H9 (cell line): ENCODE results near the gene AKR1C2. TPM values are rescaled to one million over a fixed set of nuclear protein-coding genes. Genes with fewer than 3 reads are reported as not detected.
"Not testable (repeated sequence)": the region's sequence is repeated elsewhere in the genome, so short reads cannot be mapped to it uniquely, and the experiment has no call there.

Experiments
- DNase-seq: peaks from one replicate; pipeline ENCODE4 v3.0.0-alpha.2; 2017
- H2AFZ ChIP-seq: one replicate; pipeline ENCODE4 v1.6.1; 2013; ENCODE audit warnings: mild to moderate bottlenecking, low read length, control low read depth, moderate library complexity
- H2AK5ac ChIP-seq: 2 replicates; pipeline ENCODE4 v1.6.1; 2013; ENCODE audit warnings: low read length, control low read depth, mixed read lengths; ENCODE audit not compliant: insufficient read length
- H2BK120ac ChIP-seq: one replicate; pipeline ENCODE4 v1.6.1; 2013; ENCODE audit warnings: low read depth, mild to moderate bottlenecking, low read length, control low read depth, inconsistent platforms; ENCODE audit not compliant: poor library complexity, severe bottlenecking
- H2BK12ac ChIP-seq: 2 replicates; pipeline ENCODE4 v1.6.1; 2013; ENCODE audit warnings: low read length, control low read depth, mixed read lengths, low read depth; ENCODE audit not compliant: insufficient read length
- H2BK15ac ChIP-seq: 2 replicates; pipeline ENCODE4 v1.6.1; 2013; ENCODE audit warnings: low read depth, low read length, control low read depth
- H2BK20ac ChIP-seq: one replicate; pipeline ENCODE4 v1.6.1; 2013; ENCODE audit warnings: low read depth, mild to moderate bottlenecking, low read length, control low read depth, inconsistent platforms; ENCODE audit not compliant: poor library complexity, severe bottlenecking
- H2BK5ac ChIP-seq: 2 replicates; pipeline ENCODE4 v1.6.1; 2013; ENCODE audit warnings: low read length, control low read depth, mixed read lengths; ENCODE audit not compliant: insufficient read length
- H3K14ac ChIP-seq: 2 replicates; pipeline ENCODE4 v1.6.1; 2013; ENCODE audit warnings: low read length, control low read depth; ENCODE audit not compliant: insufficient read depth
- H3K18ac ChIP-seq: 2 replicates; pipeline ENCODE4 v1.6.1; 2013; ENCODE audit warnings: low read depth, mild to moderate bottlenecking, mixed read lengths, low read length, control low read depth; ENCODE audit not compliant: insufficient read length
- H3K23ac ChIP-seq: 2 replicates; pipeline ENCODE4 v1.6.1; 2013; ENCODE audit warnings: low read length, control low read depth, mixed read lengths, low read depth; ENCODE audit not compliant: insufficient read length
- H3K23me2 ChIP-seq: 2 replicates; pipeline ENCODE4 v1.6.1; 2013; ENCODE audit warnings: low read depth, mild to moderate bottlenecking, mixed read lengths, low read length, control low read depth; ENCODE audit not compliant: insufficient read length, poor library complexity, severe bottlenecking
- H3K27ac ChIP-seq: 2 replicates; pipeline ENCODE4 v1.5.1; 2013; ENCODE audit warnings: low read length, control low read depth, mixed read lengths, low read depth; ENCODE audit not compliant: insufficient read length
- H3K27me3 ChIP-seq: 2 replicates; pipeline ENCODE4 v1.6.1; 2013; ENCODE audit warnings: low read length, control low read depth, inconsistent platforms; ENCODE audit not compliant: insufficient read depth
- H3K4ac ChIP-seq: 2 replicates; pipeline ENCODE4 v1.6.1; 2013; ENCODE audit warnings: low read depth, mild to moderate bottlenecking, control low read depth, inconsistent platforms, low read length, moderate library complexity
- H3K4me1 ChIP-seq: 2 replicates; pipeline ENCODE4 v1.6.1; 2013; ENCODE audit warnings: low read length, control low read depth, inconsistent platforms; ENCODE audit not compliant: insufficient read depth
- H3K4me2 ChIP-seq: 2 replicates; pipeline ENCODE4 v1.6.1; 2013; ENCODE audit warnings: low read length, control low read depth, mixed read lengths; ENCODE audit not compliant: insufficient read length, insufficient read depth
- H3K56ac ChIP-seq: 2 replicates; pipeline ENCODE4 v1.6.1; 2013; ENCODE audit warnings: low read depth, mild to moderate bottlenecking, mixed read lengths, low read length, control low read depth; ENCODE audit not compliant: insufficient read length
- H3K79me1 ChIP-seq: 2 replicates; pipeline ENCODE4 v1.6.1; 2013; ENCODE audit warnings: low read depth, mild to moderate bottlenecking, moderate library complexity, low read length, control low read depth, inconsistent platforms; ENCODE audit not compliant: insufficient read depth, poor library complexity, severe bottlenecking
- H3K79me2 ChIP-seq: 2 replicates; pipeline ENCODE4 v1.6.1; 2013; ENCODE audit warnings: low read length, control low read depth, inconsistent platforms; ENCODE audit not compliant: insufficient read depth
- H3K9ac ChIP-seq: 2 replicates; pipeline ENCODE4 v1.6.1; 2013; ENCODE audit warnings: low read length, control low read depth, mixed read lengths; ENCODE audit not compliant: insufficient read length; ENCODE audit errors: extremely low read depth
- H3K9me3 ChIP-seq: one replicate; pipeline ENCODE4 v1.6.1; 2013; ENCODE audit warnings: low read depth, low read length, inconsistent platforms; ENCODE audit not compliant: control insufficient read depth
- H3T11ph ChIP-seq: one replicate; pipeline ENCODE4 v1.6.1; 2013; ENCODE audit warnings: mild to moderate bottlenecking, low read length, control low read depth, inconsistent platforms
- H4K20me1 ChIP-seq: one replicate; pipeline ENCODE4 v1.6.1; 2013; ENCODE audit not compliant: control insufficient read depth, insufficient read length, insufficient read depth
- H4K5ac ChIP-seq: 2 replicates; pipeline ENCODE4 v1.6.1; 2013; ENCODE audit warnings: low read depth, mild to moderate bottlenecking, mixed read lengths, low read length, control low read depth; ENCODE audit not compliant: insufficient read length
- H4K8ac ChIP-seq: replicated peaks from 2 replicates; pipeline ENCODE4 v1.6.1; 2013; ENCODE audit warnings: low read length, control low read depth, mixed read lengths, low read depth; ENCODE audit not compliant: insufficient read length
- H4K91ac ChIP-seq: 2 replicates; pipeline ENCODE4 v1.6.1; 2013; ENCODE audit warnings: low read depth, mild to moderate bottlenecking, moderate library complexity, mixed read lengths, low read length, control low read depth; ENCODE audit not compliant: insufficient read length
- H3K27ac Mint-ChIP-seq, 3 experiments: 2 replicates in 2 of 3; 3 replicates in 1 of 3; pipeline ENCODE4 v1.8.0; 2020 to 2021; ENCODE audit warnings: mixed read lengths in 3 of 3, mild to moderate bottlenecking in 1 of 3, moderate library complexity in 1 of 3
- H3K27me3 Mint-ChIP-seq: 2 replicates; pipeline ENCODE4 v1.8.0; 2021; ENCODE audit warnings: low read depth, mild to moderate bottlenecking, moderate library complexity, mixed read lengths
- H3K36me3 Mint-ChIP-seq, 3 experiments: 2 replicates in 2 of 3; 3 replicates in 1 of 3; pipeline ENCODE4 v1.8.0; 2020 to 2021; ENCODE audit warnings: low read depth in 3 of 3, mixed read lengths in 3 of 3; ENCODE audit not compliant: insufficient read depth in 1 of 3
- H3K4me1 Mint-ChIP-seq, 2 experiments: 2 replicates each; pipeline ENCODE4 v1.8.0; 2020; ENCODE audit warnings: mixed read lengths in 2 of 2
- H3K4me3 Mint-ChIP-seq, 2 experiments: 2 replicates in 1 of 2; 3 replicates in 1 of 2; pipeline ENCODE4 v1.8.0; 2020 to 2021; ENCODE audit warnings: mild to moderate bottlenecking in 2 of 2, mixed read lengths in 2 of 2, moderate library complexity in 1 of 2
- H3K9me3 Mint-ChIP-seq, 2 experiments: 2 replicates in 1 of 2; 3 replicates in 1 of 2; pipeline ENCODE4 v1.8.0; 2020; ENCODE audit warnings: mild to moderate bottlenecking in 2 of 2, mixed read lengths in 2 of 2, moderate library complexity in 1 of 2
- WGBS: extraction: QIAGEN DNeasy Blood & Tissue Kit; methylation state at CpG from one replicate; pipeline ENCODE4 v1.1.7; 2013; ENCODE audit warnings: missing lambda C conversion rate, low lambda C conversion rate, mixed read lengths; ENCODE audit not compliant: insufficient read length; ENCODE audit errors: extremely low coverage; 5-methylcytosine and 5-hydroxymethylcytosine counted together
- total RNA-seq: library from RNA; stranded (reverse); gene quantifications from 2 replicates; pipeline ENCODE4 v1.2.1, GENCODE V29; 2021

The AKR1C2 gene
- total RNA-seq, 1 experiment from 2014 or later = 0.74 TPM

DNA sequence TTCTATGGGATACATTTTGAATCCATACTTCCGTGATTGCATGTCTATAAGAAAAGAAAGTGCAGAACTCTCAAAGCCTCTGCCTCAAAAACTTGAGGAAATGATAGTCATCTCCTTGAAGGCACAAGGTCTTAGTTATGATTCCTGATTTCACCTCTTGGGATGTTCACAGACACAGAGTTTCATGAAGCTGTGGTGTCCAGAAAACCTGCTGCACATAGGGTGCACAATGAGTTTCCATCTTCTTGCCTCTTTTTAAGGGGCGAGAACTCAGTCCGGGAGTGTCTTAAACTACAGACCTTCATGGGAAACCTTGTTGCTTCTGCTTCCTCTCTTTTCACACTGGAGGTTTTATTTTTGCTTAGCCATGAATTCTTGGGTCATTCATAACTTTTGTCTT lies 36.5 kb downstream of the AKR1C2 start:
- H3K27ac Mint-ChIP-seq, DNase-seq, H4K91ac ChIP-seq, H2BK120ac ChIP-seq, H4K20me1 ChIP-seq, H3K36me3 Mint-ChIP-seq, H2BK20ac ChIP-seq, H3K14ac ChIP-seq, H3K56ac ChIP-seq, H2AFZ ChIP-seq, H3K4me3 Mint-ChIP-seq, H2BK5ac ChIP-seq, H3K23ac ChIP-seq, H3K79me1 ChIP-seq, H3K4me2 ChIP-seq, H3K4ac ChIP-seq, H2BK15ac ChIP-seq, H3K27ac ChIP-seq, H3T11ph ChIP-seq, H3K18ac ChIP-seq, H4K5ac ChIP-seq, H3K23me2 ChIP-seq, H3K79me2 ChIP-seq, H2AK5ac ChIP-seq, H3K27me3 ChIP-seq, H3K9me3 ChIP-seq, H3K9ac ChIP-seq, H3K4me1 ChIP-seq, H3K4me1 Mint-ChIP-seq, H3K27me3 Mint-ChIP-seq, H4K8ac ChIP-seq, H2BK12ac ChIP-seq: not testable (repeated sequence)
- H3K9me3 Mint-ChIP-seq = peaks cover 3 to 22% of the 10 kb centered on the region in 2 experiments
- no CpG with 5 or more reads among the region's 3 CpGs for WGBS

DNA sequence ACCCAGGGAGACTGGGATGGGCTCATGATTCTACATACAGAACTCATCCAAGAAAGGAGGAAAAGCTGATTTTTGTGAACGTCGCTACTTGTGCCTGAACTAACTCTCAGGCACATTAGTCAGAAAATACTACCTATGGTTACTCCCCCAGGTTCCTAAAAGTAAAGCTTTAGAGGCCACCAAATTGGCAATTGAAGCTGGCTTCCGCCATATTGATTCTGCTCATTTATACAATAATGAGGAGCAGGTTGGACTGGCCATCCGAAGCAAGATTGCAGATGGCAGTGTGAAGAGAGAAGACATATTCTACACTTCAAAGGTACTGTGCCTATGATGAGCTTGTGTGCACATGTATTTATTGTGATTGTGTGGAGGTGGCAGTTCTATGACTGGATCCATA lies 37.9 kb downstream of the AKR1C2 start:
- H2BK15ac ChIP-seq, H3K9me3 ChIP-seq, H3K27me3 Mint-ChIP-seq, H2BK12ac ChIP-seq, H3K14ac ChIP-seq, H4K5ac ChIP-seq, H3K79me2 ChIP-seq, H3K9ac ChIP-seq, H4K91ac ChIP-seq, H3K56ac ChIP-seq, H2BK120ac ChIP-seq, H2BK20ac ChIP-seq, H4K20me1 ChIP-seq, H2AFZ ChIP-seq, H4K8ac ChIP-seq, H3K4ac ChIP-seq, DNase-seq, H2BK5ac ChIP-seq, H3K4me1 Mint-ChIP-seq, H3K4me2 ChIP-seq, H3K4me3 Mint-ChIP-seq, H3K27me3 ChIP-seq, H3K18ac ChIP-seq, H3K23me2 ChIP-seq, H3K4me1 ChIP-seq, H3K27ac Mint-ChIP-seq, H2AK5ac ChIP-seq, H3K23ac ChIP-seq, H3K36me3 Mint-ChIP-seq, H3K79me1 ChIP-seq, H3T11ph ChIP-seq, H3K27ac ChIP-seq: not testable (repeated sequence)
- peaks cover 3 to 32% of the 10 kb centered on the region in 2 experiments for H3K9me3 Mint-ChIP-seq
- no CpG with 5 or more reads among the region's 4 CpGs for WGBS
